Natural killer cell (primary cell): Measurements from ENCODE around the gene CPT1B. TPM values are rescaled to one million over a fixed set of nuclear protein-coding genes. Genes with fewer than 3 reads are reported as not detected.

Experiments
- ATAC-seq, 3 donors: fragments of 150-1000 bp in 2 of 3; fragments of 200-7000 bp in 1 of 3; cut with Tn5 transposase; 1 replicate in 1 of 3; 2 replicates in 2 of 3; pipeline ENCODE4 v1.10.0; 2021; ENCODE audit warnings: mild to moderate bottlenecking in 2 of 3, moderate library complexity in 2 of 3
- DNase-seq, 2 donors: peaks; one replicate each; pipeline versions ENCODE4 v3.0.0 to v3.0.0-alpha.2; 2013 to 2021; ENCODE audit warnings: mixed read lengths in 1 of 2
- H3K27ac ChIP-seq: one replicate; pipeline ENCODE4 v1.5.1; 2013; ENCODE audit warnings: mild to moderate bottlenecking, low read length
- H3K27me3 ChIP-seq: one replicate; pipeline ENCODE4 v1.6.1; 2013; ENCODE audit warnings: low read length; ENCODE audit not compliant: control insufficient read depth, insufficient read depth
- H3K36me3 ChIP-seq: one replicate; pipeline ENCODE4 v1.6.1; 2013; ENCODE audit warnings: low read length; ENCODE audit not compliant: control insufficient read depth, insufficient read depth
- H3K4me1 ChIP-seq: one replicate; pipeline ENCODE4 v1.6.1; 2013; ENCODE audit warnings: low read length; ENCODE audit not compliant: control insufficient read depth, insufficient read depth
- H3K4me3 ChIP-seq: one replicate; pipeline ENCODE4 v1.5.1; 2013; ENCODE audit warnings: low read length
- H3K9me3 ChIP-seq: one replicate; pipeline ENCODE4 v1.6.1; 2013; ENCODE audit warnings: low read length; ENCODE audit not compliant: control insufficient read depth, insufficient read depth
- H3K27ac Mint-ChIP-seq, 2 donors: one replicate each; pipeline ENCODE4 v1.8.0; 2022; ENCODE audit warnings: mild to moderate bottlenecking in 2 of 2, mixed read lengths in 2 of 2, moderate library complexity in 1 of 2
- H3K27me3 Mint-ChIP-seq, 2 donors: one replicate each; pipeline ENCODE4 v1.8.0; 2022; ENCODE audit warnings: low read depth in 2 of 2, mixed read lengths in 2 of 2
- H3K36me3 Mint-ChIP-seq: one replicate; pipeline ENCODE4 v1.8.0; 2022; ENCODE audit warnings: mixed read lengths
- H3K4me1 Mint-ChIP-seq, 2 donors: one replicate each; pipeline ENCODE4 v1.8.0; 2022; ENCODE audit warnings: mixed read lengths in 2 of 2
- H3K4me3 Mint-ChIP-seq: one replicate; pipeline ENCODE4 v1.8.0; 2022; ENCODE audit warnings: mild to moderate bottlenecking, moderate library complexity, mixed read lengths
- H3K9me3 Mint-ChIP-seq, 2 donors: one replicate each; pipeline ENCODE4 v1.8.0; 2022; ENCODE audit warnings: mixed read lengths in 2 of 2
- CTCF ChIP-seq: fragments of 200-600 bp; IDR thresholded peaks from one replicate; pipeline ENCODE4 v1.8.0; 2022; ENCODE audit warnings: antibody characterized with exemption
- WGBS: methylation state at CpG from one replicate; pipeline ENCODE4 v1.1.7; 2013; ENCODE audit warnings: missing lambda C conversion rate; ENCODE audit not compliant: insufficient coverage; 5-methylcytosine and 5-hydroxymethylcytosine counted together
- intact Hi-C: fragments of 100-400 bp; cut with micrococcal nuclease; formaldehyde crosslinking; loops from one replicate; pipeline ENCODE4 v1.14.2; 2022
- total RNA-seq, 4 donors: library from RNA; stranded (reverse); fragments of 120-200 nt in 1 of 4; gene quantifications; one replicate each; pipeline versions ENCODE4 v1.2.3 to v1.2.4, GENCODE V29; 2013 to 2022

Gene CPT1B
- total RNA-seq, 3 donors from 2014 or later (not counting 1 experiment from before 2014, with no cell fraction given), result 53.1 to 75.7 (median 55.5) TPM

- Histone ChIP-seq H3K4me3 (no peak overlapping the region), H3K9me3 (no peaks in the 10 kb centered on the region), H3K27me3 (no peaks in the 10 kb centered on the region), H3K36me3 (no peaks in the 10 kb centered on the region), H3K4me1 (peaks cover 51% of the 10 kb centered on the region), H3K27ac (no peak overlapping the region)
- Mint-ChIP-seq H3K9me3 (peaks cover 0 to 3% of the 10 kb centered on the region in 2 donors), H3K36me3 (no peaks in the 10 kb centered on the region), H3K4me1 (peaks cover 42 to 56% of the 10 kb centered on the region in 2 donors), H3K27me3 (peaks cover 0 to 6% of the 10 kb centered on the region in 2 donors), H3K4me3 (peak overlapping the region; percentile 9), H3K27ac (no peak overlapping the region)
- peak in 1 of 2 donors; percentile 8 for DNase-seq
- WGBS, result 96% methylated on average over 27 of the region's 27 CpGs
- TF ChIP-seq CTCF, result no peak
- ATAC-seq, result no peak
- intact Hi-C loops, result no loop called here
Measured at GRCh38 chr22:50625568-50626313, 47.5 kb upstream of the CPT1B start.

- Histone ChIP-seq H3K9me3 (no peaks in the 10 kb centered on the region), H3K36me3 (no peaks in the 10 kb centered on the region), H3K27ac (no peak overlapping the region), H3K27me3 (no peaks in the 10 kb centered on the region), H3K4me3 (no peak overlapping the region), H3K4me1 (peaks cover 55% of the 10 kb centered on the region)
- intact Hi-C loops, result no loop called here
- Mint-ChIP-seq H3K36me3 (no peaks in the 10 kb centered on the region), H3K4me3 (no peak overlapping the region), H3K27ac (no peak overlapping the region), H3K4me1 (peaks cover 46 to 61% of the 10 kb centered on the region in 2 donors), H3K9me3 (peaks cover 0 to 3% of the 10 kb centered on the region in 2 donors), H3K27me3 (peaks cover 0 to 6% of the 10 kb centered on the region in 2 donors)
- TF ChIP-seq CTCF, result no peak
- ATAC-seq (no peak), DNase-seq (peak in 1 of 2 donors; percentile 4)
- 97% methylated on average over 14 of the region's 14 CpGs for WGBS
Measured at GRCh38 chr22:50625131-50625567, 46.9 kb upstream of the CPT1B start.

- TF ChIP-seq CTCF, result no peak
- intact Hi-C loops, result loop anchor here (5.0 kb wide), 1 partner anchor 42 kb away; the partner anchor contains the start of gene CHKB
- H3K9me3 Mint-ChIP-seq, result peaks cover 0 to 3% of the 10 kb centered on the region in 2 donors
- H3K36me3 ChIP-seq, result no peaks in the 10 kb centered on the region
- no peaks in the 10 kb centered on the region for H3K27me3 ChIP-seq
- 95% methylated on average over 16 of the region's 16 CpGs for WGBS
- peaks cover 61% of the 10 kb centered on the region for H3K4me1 ChIP-seq
- peak in 1 of 2 donors; percentile 3 for DNase-seq
- H3K27ac ChIP-seq, result no peak overlapping the region
- H3K36me3 Mint-ChIP-seq, result no peaks in the 10 kb centered on the region
- H3K4me1 Mint-ChIP-seq, result peaks cover 40 to 59% of the 10 kb centered on the region in 2 donors
- H3K27me3 Mint-ChIP-seq, result peaks cover 0 to 6% of the 10 kb centered on the region in 2 donors
- H3K4me3 Mint-ChIP-seq, result peak overlapping the region; percentile 4
- no peak overlapping the region for H3K4me3 ChIP-seq
- H3K9me3 ChIP-seq, result no peaks in the 10 kb centered on the region
- ATAC-seq, result no peak
- no peak overlapping the region for H3K27ac Mint-ChIP-seq
Measured at GRCh38 chr22:50624347-50625130, 46.3 kb upstream of the CPT1B start.
